ENCODE measurements around the gene UGT1A4. TPM values are rescaled to one million over a fixed set of nuclear protein-coding genes. Genes with fewer than 3 reads are reported as not detected.
"Not testable (repeated sequence)": the region's sequence is repeated elsewhere in the genome, so short reads cannot be mapped to it uniquely, and the experiment has no call there.

The UGT1A4 gene
- polyA plus RNA-seq, 4 donors: not detected

DNA sequence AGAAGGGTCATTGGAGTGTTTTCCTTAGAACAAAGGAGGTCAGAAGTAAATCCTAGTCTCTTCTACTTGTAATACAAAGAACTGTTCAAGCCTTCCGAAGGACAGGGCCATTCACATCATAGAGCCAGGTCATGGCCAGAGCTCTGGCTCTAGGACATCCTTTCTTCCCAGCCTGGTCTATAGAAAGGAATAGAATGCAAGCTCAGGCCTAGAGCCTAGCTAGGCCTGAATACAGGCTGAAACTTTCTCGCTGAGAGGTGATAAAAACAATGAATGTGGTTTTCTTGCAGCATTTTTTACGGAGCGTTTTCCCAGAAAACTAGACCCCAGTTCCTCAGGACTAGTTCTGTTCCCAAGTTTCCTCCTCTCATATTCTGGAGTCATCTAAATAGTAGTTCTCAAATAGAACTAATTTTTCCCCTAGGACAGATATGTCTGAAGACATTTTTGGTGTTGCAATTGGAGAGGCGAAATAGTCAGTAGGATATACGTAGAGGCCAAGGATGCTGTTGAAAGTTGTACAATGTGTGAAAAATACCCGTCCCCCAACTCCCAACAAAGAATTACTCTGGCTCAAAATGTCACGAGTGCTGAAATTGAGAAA is 19.0 kb upstream of the UGT1A4 start:
- DNase-seq (ENCODE audit: low read depth in 4 of 4, low spot score in 3 of 4): no peak

DNA sequence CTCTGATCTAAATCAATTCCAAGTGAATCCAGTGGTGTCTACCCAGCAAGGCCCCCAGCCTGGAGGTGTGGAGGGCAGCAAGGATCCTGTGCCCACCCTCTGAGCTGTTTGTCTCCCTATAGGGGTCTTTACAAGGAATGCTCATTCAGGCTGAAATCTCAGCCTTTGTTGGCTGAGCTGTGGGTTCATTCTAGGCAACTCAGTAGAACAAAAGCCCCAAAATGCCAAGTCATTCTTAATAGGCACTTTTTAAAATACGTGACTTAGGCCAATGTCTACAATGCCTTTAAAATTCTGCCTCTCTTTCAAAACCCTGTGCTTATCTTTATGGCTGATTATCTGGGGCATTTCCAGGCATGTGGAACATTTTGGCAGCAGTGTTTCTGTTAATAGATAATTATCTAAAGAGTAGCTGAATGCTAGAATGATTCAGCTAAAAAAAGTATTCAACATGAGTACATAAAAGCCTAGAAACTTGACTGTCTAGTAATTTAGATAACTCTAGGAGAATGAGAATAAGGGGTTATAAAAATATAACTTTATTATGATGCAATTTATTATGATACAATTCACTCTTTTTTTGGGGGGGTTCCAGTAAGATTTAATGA is 18.4 kb upstream of the UGT1A4 start:
- peak in 2 of 4 donors; percentile 14 to 15 for DNase-seq (ENCODE audit: low read depth in 4 of 4, low spot score in 3 of 4)

DNA sequence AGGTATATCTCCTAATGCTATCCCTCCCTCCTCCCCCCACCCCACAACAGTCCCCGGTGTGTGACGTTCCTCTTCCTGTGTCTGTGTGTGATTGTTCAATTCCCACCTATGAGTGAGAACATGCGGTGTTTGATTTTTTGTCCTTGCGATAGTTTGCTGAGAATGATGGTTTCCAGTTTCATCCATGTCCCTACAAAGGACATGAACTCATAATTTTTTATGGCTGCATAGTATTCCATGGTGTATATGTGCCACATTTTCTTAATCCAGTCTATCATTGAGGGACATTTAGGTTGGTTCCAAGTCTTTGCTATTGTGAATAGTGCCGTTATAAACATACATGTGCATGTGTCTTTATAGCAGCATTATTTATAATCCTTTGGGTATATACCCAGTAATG is 17.7 kb upstream of the UGT1A4 start:
- DNase-seq (ENCODE audit: low read depth in 4 of 4, low spot score in 3 of 4): not testable (repeated sequence)

DNA sequence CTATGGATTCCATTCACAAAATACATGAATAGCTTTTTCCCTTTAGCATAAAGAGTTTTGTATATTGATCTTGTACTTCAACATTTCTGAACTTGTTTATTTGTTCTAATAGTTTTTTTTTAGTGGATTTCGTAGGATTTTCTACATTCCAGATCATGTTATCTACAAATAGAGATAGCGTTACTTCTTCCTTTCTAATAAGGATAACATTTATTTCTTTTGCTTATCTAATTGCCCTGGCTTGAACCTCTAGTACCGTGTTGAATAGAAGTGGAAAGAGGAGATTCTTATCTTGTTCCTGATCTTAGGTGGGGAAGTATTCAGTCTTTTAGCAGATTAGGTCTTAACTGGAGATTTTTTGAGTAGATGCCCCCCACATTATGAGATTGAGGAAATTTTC is 16.3 kb upstream of the UGT1A4 start:
- DNase-seq (ENCODE audit: low read depth in 4 of 4, low spot score in 3 of 4): no peak

DNA sequence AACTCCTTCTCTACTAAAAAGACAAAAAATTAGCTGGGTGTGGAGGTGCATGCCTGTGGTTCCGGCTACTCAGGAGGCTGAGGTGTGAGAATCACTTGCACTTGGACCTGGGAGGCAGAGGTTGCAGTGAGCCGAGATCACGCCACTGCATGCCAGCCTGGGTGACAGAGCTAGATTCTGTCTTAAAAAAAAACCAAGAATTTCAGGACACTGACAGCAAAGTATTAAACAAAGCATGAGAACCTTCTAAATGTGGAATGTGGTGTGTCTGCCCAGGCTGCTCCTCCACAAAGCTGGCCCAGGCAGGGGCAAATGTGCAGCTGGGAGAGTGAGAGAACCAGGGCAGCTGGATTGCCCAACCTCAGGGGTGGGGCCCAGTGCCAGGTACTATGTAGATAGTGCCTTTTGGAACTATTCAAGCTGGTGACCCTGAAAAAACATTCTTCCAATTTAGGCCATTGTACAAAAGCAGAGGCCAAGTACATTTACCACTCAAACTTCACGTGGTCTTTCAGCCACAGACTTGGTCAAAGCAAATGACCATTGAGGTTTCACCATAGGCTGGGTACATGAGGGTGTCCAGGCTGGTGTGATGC is 12.5 kb upstream of the UGT1A4 start:
- no peak for DNase-seq (ENCODE audit: low read depth in 4 of 4, low spot score in 3 of 4)

DNA sequence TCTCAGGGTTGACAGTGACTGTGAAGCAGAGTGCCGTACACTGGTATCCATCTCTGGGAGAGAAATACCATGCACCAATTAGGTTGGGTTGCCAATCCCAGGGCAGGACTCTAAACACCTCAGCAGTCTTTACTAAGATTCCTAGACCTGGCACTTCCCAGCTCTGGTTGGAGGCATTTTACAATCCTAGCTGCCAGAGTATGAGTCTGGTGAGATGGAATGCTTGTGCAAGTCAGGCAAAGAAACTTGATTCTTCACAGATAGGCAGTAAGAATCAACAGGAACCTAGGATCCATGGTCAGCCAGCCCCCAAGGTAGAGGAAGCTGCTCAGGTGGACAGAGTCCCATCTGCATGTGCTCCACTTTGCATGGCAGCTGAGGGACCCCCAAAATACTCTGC is 11.8 kb upstream of the UGT1A4 start:
- DNase-seq (ENCODE audit: low read depth in 4 of 4, low spot score in 3 of 4): no peak

DNA sequence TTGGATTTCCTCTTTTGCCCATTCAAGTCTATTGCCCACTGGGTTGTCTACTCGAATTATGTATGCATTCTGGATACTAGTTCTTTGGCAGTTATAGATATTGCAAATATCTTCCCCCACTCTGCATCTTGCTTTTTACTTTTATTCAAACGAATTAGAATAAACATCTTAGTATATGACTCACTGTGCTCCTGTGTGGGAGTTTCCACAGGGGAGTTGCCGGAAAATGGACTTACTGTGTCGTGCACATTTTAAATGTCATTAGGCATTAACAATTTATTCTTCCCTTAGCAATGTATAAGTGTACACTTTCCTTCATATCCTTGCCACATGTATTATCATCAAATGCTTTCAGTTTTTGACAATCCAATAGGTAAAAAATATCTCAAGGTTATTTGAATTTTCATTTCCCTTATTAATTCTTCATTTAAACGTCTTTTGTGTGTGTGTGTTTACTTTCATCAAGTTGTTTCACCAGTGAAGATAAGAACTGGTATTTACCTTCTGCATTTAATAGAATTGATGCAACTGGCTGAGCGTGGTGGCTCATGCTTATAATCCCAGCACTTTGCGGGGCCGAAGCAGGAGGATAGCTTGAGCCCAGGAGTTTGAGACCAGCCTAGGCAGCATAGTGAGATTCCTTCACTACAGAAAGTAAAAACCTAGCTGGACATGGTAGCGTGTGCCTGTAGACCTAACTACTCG is 10.4 kb upstream of the UGT1A4 start:
- no peak for DNase-seq (ENCODE audit: low read depth in 4 of 4, low spot score in 3 of 4)

DNA sequence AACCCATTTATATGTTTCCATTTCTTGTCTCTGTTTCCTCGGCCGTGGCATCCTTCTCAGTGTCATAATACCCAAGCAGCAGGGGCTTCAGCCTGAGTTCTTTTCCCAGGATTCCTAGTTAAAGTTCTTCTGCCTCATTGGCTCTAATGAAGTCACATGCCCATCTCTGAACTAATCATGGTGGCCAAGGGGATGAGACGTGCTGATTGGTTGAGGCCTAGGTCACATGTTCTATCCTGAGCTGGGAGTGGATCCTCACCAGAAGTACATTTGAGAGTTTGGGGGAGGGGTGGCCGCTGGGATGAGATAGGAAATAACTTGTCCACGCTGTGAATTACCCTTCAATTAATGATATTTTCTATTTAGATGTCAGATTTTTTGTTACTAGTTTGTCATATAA is 9.6 kb upstream of the UGT1A4 start:
- DNase-seq (ENCODE audit: low read depth in 4 of 4, low spot score in 3 of 4): no peak

DNA sequence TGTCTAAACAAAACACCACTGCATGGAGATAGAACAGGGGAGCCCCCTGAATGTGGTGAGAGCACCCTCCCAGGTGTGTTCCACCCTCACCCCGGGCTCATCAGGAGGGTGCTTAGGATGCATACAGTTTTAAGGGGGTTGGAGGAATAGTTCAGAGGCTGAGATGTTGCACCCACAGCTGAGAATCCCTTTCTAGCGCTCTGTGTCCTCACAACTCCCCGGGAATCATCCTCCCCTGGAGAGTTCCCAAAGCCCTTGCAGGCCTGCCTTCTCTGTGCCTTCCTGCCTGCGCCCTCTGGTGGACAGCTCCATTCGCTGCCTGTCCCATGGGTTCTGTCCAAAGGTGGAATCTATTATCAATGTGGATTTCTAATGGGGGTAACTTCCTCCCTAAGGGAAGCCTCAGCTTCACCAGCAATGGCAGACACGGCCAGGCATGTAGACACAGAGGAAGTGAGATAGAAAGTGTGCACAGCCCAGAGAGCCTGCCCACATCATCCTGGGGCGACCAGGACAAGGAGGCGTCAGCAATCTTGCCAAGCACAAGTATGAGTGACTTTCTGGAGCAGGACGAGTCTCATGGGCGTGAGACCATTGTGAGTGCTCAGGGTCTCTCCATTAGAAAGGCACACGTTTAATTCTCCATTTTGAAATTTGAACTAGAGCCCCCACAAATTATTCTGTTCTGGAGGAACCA is 7.1 kb upstream of the UGT1A4 start:
- peak in 3 of 4 donors; percentile 36 to 60 (median 51) for DNase-seq (ENCODE audit: low read depth in 4 of 4, low spot score in 3 of 4)

DNA sequence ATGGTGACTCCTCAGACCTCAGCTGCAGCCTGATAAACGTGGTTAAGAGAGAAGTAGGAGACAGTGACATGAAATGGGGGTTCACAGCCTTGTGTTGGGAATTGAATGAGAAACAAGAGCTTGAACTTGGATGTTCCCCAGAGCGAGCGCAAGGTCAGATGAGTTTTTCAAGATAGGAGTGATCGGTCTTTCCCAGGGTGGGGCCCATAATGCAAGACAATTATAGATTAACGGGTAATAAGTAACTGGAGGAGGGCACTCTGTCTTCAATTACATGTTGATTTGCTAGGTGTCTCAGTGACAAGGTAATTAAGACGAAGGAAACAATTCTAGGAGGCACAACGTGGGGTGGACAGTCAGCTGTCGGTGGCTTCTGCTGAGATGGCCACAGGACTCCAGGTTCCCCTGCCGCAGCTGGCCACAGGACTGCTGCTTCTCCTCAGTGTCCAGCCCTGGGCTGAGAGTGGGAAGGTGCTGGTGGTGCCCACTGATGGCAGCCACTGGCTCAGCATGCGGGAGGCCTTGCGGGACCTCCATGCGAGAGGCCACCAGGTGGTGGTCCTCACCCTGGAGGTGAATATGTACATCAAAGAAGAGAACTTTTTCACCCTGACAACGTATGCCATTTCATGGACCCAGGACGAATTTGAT is 5.8 kb upstream of the UGT1A4 start, which contains the start of gene UGT1A5:
Gene UGT1A5 (plus strand): TSS at position 297 of the 651 bp plus-strand sequence. CDS start 85 bp downstream, at position 382.
- DNase-seq (ENCODE audit: low read depth in 4 of 4, low spot score in 3 of 4): no peak

DNA sequence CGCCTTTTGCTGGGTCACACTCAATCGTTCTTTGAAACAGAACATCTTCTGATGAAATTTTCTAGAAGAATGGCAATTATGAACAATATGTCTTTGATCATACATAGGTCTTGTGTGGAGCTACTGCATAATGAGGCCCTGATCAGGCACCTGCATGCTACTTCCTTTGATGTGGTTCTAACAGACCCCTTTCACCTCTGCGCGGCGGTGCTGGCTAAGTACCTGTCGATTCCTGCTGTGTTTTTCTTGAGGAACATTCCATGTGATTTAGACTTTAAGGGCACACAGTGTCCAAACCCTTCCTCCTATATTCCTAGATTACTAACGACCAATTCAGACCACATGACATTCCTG is 5.3 kb upstream of the UGT1A4 start:
- DNase-seq (ENCODE audit: low read depth in 4 of 4, low spot score in 3 of 4): no peak

DNA sequence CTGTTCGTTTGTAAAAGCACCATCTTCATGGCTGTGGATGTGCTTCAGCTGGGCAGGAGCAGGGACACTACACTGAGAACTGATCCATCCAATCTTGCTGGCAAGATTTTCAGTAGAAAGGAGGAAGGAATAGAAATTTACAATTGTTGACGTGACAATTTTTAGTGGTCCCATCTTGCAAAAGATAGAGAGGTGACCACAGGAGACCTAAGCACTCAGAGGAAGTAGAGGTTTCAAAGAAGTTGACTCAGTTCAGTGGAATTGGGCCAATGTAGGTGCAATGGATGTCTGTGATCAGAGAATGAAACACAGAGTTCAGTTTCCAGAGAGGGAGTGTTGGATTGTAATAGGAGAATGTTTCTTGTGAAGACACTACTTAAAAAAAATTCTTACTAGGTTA is 4.4 kb upstream of the UGT1A4 start:
- no peak for DNase-seq (ENCODE audit: low read depth in 4 of 4, low spot score in 3 of 4)

DNA sequence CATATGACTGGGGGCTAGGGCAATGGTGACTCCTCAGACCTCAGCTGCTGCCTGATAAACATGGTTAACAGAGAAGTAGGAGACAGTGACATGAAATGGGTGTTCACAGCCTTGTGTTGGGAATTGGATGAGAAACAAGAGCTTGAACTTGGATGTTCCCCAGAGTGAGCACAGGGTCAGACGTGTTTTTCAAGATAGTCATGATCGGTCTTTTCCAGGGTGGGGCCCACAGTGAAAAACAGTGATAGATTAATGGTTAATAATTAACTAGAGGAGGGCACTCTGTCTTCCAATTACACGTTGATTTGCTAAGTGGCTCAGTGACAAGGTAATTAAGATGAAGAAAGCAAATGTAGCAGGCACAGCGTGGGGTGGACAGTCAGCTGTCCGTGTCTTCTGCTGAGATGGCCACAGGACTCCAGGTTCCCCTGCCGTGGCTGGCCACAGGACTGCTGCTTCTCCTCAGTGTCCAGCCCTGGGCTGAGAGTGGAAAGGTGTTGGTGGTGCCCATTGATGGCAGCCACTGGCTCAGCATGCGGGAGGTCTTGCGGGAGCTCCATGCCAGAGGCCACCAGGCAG is 10.3 kb downstream of the UGT1A4 start, which contains the start of gene UGT1A3:
Gene UGT1A3 (plus strand): TSS at position 320 of the 579 bp plus-strand sequence. CDS start 85 bp downstream, at position 405.
- DNase-seq (ENCODE audit: low read depth in 4 of 4, low spot score in 3 of 4): no peak

DNA sequence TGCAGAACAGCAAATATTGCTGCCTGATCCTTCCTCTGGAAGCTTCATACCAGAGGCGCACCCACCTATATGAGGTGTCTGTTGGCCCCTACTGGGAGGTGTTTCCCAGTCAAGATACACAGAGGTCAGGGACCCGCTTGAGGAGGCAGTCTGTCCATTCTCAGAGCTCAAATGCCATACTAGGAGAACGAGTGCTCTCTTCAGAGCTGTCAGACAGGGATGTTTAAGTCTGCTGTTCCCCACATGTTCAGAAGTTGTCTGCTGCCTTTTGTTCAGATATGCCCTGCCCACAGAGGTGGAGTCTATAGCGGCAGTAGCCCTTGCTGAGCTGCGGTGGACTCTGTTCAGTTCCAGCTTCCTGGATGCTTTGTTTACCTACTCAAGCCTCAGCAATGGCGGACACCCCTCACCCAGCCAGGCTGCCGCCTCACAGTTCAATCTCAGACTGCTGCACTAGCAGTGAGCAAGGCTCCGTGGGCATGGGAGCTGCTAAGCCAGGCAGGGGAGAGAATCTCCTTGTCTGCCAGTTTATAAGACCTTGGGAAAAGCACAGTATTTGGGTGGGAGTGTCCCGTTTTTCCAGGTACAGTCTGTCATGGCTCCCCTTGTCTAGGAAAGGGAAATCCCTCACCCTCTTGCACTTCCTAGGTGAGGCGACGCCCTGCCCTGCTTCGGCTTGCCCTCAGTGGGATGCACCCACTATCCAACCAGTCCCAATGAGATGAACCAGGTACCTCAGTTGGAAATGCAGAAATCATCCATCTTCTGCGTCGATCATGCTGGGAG is 18.5 kb downstream of the UGT1A4 start:
- DNase-seq (ENCODE audit: low read depth in 4 of 4, low spot score in 3 of 4): not testable (repeated sequence)

DNA sequence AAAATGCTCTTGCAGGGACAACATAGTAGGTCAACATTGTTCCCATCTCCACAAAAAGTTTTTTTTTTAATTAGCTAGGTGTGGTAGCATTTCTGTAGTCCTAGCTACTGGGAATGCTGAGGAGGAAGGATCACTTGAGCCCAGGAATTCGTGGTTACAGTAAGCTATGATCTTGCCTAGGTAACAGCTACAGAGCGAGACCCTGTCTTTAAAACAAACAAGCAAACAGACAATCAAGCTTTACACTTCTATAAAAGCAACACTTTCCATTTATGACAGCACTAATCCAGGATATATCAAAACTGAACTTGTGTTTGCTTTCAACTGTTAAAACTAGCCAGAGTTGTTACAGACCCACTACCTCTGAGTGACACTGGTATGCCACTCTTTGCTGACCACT is 22.3 kb downstream of the UGT1A4 start:
- DNase-seq (ENCODE audit: low read depth in 4 of 4, low spot score in 3 of 4): no peak

DNA sequence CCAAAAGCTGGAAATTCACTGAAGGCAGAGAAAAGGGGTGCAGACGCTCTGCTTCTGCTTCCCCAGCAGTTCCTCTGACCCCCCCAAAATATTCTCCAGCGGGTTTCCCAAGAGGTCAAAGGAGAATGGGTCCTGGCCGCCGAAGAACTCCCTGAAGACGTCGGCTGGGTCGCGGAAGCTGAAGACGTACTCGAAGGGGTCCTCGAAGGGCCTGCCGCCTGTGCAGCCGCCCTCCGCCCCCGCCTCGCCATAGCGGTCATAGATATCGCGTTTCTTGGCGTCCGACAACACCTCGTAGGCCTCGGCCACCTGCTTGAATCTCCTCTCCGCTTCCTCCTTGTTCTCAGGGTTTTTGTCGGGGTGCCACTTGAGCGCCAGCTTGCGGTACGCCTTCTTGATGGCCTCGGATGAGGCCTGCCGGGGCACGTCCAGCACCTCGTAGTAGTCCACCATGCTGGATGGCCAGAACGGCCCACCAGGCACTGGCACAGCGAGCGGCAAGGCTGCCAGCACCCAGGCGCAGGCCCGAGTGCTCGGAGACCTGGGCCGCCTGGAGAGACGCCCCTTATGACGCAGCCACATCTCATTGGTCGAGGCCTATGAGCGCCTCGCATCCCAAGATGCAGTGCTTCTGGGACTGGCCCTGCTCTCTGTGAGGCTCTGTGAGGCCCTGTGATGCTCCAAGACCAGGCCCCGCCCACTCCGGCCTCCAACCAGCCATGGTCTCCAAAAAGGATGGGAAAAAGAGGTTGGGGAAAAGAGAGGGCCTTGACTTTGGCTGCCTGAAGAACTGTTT is 25.1 kb downstream of the UGT1A4 start:
- DNase-seq (ENCODE audit: low read depth in 4 of 4, low spot score in 3 of 4): no peak

DNA sequence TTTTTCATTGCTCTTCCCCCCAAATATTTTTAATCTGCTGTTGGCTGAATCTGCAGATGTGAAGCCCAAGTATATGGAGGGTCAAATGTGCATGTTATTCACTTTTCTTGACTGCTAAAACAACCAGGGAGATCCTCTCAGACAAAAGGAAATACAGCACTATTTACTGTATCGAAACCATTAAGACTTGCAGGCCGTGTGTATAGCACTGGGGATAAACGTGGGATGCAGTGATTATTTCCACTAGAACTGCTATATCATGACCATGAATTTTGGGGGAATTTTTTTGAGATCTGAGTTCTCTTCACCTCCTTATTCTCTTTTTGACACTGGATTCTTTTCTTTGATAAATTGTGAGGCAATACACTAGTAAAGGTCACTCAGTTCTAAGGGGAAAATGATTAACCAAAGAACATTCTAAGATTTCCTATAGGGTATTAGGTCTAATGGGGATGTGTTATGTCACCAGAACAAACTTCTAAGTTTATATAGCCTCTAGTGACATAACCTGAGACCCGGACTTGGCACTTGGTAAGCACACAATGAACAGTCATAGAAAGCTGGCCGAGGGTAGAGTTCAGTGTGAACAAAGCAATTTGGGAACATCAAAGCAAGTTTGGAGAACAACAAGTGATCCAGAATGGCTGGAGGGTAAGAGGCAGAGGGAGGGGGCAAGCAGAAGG is 26.7 kb downstream of the UGT1A4 start:
- DNase-seq (ENCODE audit: low read depth in 4 of 4, low spot score in 3 of 4): no peak

DNA sequence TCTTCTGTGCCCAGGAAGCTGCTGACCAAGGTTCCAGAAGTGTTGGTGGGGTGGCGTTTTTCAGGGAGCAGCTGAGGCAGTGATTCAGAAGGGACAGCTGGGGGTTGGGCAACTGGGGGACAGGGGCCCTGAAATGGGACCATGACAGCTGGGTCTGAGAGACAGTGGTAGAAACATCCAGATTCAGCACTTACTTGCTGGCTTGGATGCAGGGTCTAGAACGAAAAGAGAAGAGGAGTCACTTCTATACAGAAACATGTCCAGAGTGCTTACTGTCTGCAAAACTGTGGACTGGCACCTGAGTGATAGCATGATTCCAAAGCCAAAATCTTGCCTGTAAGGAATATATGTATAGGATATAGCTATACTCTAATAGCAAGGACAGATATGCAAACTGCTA is 27.3 kb downstream of the UGT1A4 start:
- not testable (repeated sequence) for DNase-seq (ENCODE audit: low read depth in 4 of 4, low spot score in 3 of 4)

All from left renal pelvis (tissue), 4 donors.